GM12878 (cell line): Measurements from ENCODE around the gene LMAN1L. TPM values are rescaled to one million over a fixed set of nuclear protein-coding genes. Genes with fewer than 3 reads are reported as not detected.
A peak's percentile ranks its signal among the peaks of the same experiment; 100 is the strongest.

Source experiments
- ATAC-seq: fragments of 200-7000 bp; cut with Tn5 transposase; 3 replicates; pipeline ENCODE4 v1.9.1; 2020; ENCODE audit warnings: mild to moderate bottlenecking, moderate library complexity
- BruUV-seq: library from RNA; stranded (reverse); fragments of 400-500 nt; replicated peaks from 2 replicates; lab custom pipeline; 2021; lab: Mats Ljungman, UMichigan
- CTCF ChIA-PET: fragments of 300-600 bp; sonication (Branson Sonifier 250); formaldehyde crosslinking; extraction: SDS; loops from one replicate; lab custom pipeline; 2021; ENCODE audit warnings: inconsistent platforms; lab: Yijun Ruan, JAX
- POLR2A ChIA-PET: fragments of 350-600 bp; formaldehyde crosslinking; extraction: SDS; loops from one replicate; lab custom pipeline; 2021; ENCODE audit warnings: inconsistent platforms; lab: Charles Lee
- RAD21 ChIA-PET: fragments of 300-600 bp; sonication (Branson Sonifier 250); formaldehyde crosslinking; loops from one replicate; lab custom pipeline; 2023; ENCODE audit warnings: antibody characterized with exemption; ENCODE audit not compliant: unreplicated experiment; lab: Charles Lee
- SMC1A ChIA-PET: fragments of 300-600 bp; sonication (Branson Sonifier 250); formaldehyde crosslinking; loops from one replicate; lab custom pipeline; 2023; ENCODE audit not compliant: unreplicated experiment, uncharacterized antibody; lab: Charles Lee
- DNase-seq: peaks from one replicate; pipeline ENCODE4 v3.0.0-alpha.2; 2011; ENCODE audit warnings: low read depth, low spot score
- FAIRE-seq: peaks from 3 replicates; lab custom pipeline; 2011; peaks lifted over from hg19 to GRCh38; lab: Jason Lieb, UNC
- H2AFZ ChIP-seq: 2 replicates; pipeline ENCODE4 v1.6.0; 2011; ENCODE audit warnings: low read depth, low read length, control low read depth; ENCODE audit not compliant: control insufficient read depth
- H3K27ac ChIP-seq: 2 replicates; pipeline ENCODE4 v1.5.1; 2011; ENCODE audit warnings: control low read depth; ENCODE audit not compliant: control insufficient read depth, insufficient read depth
- H3K27me3 ChIP-seq, 2 experiments: replicated peaks in 1 of 2; 2 replicates each; pipeline versions ENCODE4 v1.6.0 to v1.6.1; 2011; ENCODE audit warnings: low read length in 1 of 2; ENCODE audit not compliant: control insufficient read depth in 2 of 2, insufficient read depth in 2 of 2
- H3K36me3 ChIP-seq, 2 experiments: 2 replicates each; pipeline ENCODE4 v1.5.1; 2011; ENCODE audit warnings: low read length in 1 of 2; ENCODE audit not compliant: control insufficient read depth in 2 of 2, insufficient read depth in 2 of 2
- H3K4me1 ChIP-seq: 2 replicates; pipeline ENCODE4 v1.6.1; 2011; ENCODE audit warnings: mild to moderate bottlenecking, low read length, moderate library complexity, mixed read lengths; ENCODE audit not compliant: control insufficient read depth, insufficient read depth
- H3K4me2 ChIP-seq: 2 replicates; pipeline ENCODE4 v1.6.0; 2011; ENCODE audit warnings: control low read depth; ENCODE audit not compliant: control insufficient read depth, insufficient read depth
- H3K4me3 ChIP-seq: fragments of 200-600 bp; sonication (generic); 2 replicates; pipeline ENCODE4 v1.5.1; 2016
- H3K79me2 ChIP-seq: 2 replicates; pipeline ENCODE4 v1.6.0; 2011; ENCODE audit warnings: low read length; ENCODE audit not compliant: control insufficient read depth, insufficient read depth
- H3K9ac ChIP-seq: 2 replicates; pipeline ENCODE4 v1.8.0; 2011; ENCODE audit warnings: low read length, control low read depth, mixed read lengths; ENCODE audit not compliant: control insufficient read depth, insufficient read depth
- H3K9me3 ChIP-seq: replicated peaks from 3 replicates; pipeline ENCODE4 v1.5.1; 2011; ENCODE audit warnings: mild to moderate bottlenecking, low read length; ENCODE audit not compliant: control insufficient read depth, insufficient read depth
- H4K20me1 ChIP-seq: 2 replicates; pipeline ENCODE4 v1.6.0; 2011; ENCODE audit not compliant: control insufficient read depth, insufficient read depth
- FOXM1 ChIP-seq: IDR thresholded peaks from 2 replicates; pipeline ENCODE4 v1.6.1; 2012; ENCODE audit warnings: low read depth, mild to moderate bottlenecking, inconsistent platforms, low read length, moderate library complexity
- GABPA ChIP-seq: IDR thresholded peaks from 2 replicates; pipeline ENCODE4 v1.6.1; 2014; ENCODE audit warnings: antibody characterized with exemption, low read depth, mild to moderate bottlenecking, inconsistent platforms
- HDGF ChIP-seq: fragments of 450-650 bp; IDR thresholded peaks from 2 replicates; pipeline ENCODE4 v1.6.1; 2016; ENCODE audit warnings: antibody characterized with exemption
- IKZF2 ChIP-seq, 2 experiments: fragments of 450-650 bp; IDR thresholded peaks; 2 replicates each; pipeline ENCODE4 v1.6.1; 2017; ENCODE audit warnings: mild to moderate bottlenecking in 2 of 2, moderate library complexity in 2 of 2
- IRF4 ChIP-seq: IDR thresholded peaks from 2 replicates; pipeline ENCODE4 v1.6.1; 2011; ENCODE audit warnings: low read depth, low read length
- MLLT1 ChIP-seq: fragments of 450-650 bp; IDR thresholded peaks from 2 replicates; pipeline ENCODE4 v1.6.1; 2016; ENCODE audit warnings: mild to moderate bottlenecking
- NR2C2 ChIP-seq: IDR thresholded peaks from 2 replicates; pipeline ENCODE4 v1.6.1; 2011; ENCODE audit warnings: borderline replicate concordance, low read depth; ENCODE audit not compliant: control insufficient read depth, insufficient read length
- NR2F1 ChIP-seq: fragments of 450-650 bp; conservative IDR thresholded peaks from 2 replicates; pipeline ENCODE4 v1.6.1; 2017; ENCODE audit warnings: mild to moderate bottlenecking
- PKNOX1 ChIP-seq: fragments of 450-650 bp; IDR thresholded peaks from 2 replicates; pipeline ENCODE4 v1.6.1; 2016; ENCODE audit warnings: mild to moderate bottlenecking
- POLR2AphosphoS5 ChIP-seq: IDR thresholded peaks from 2 replicates; pipeline ENCODE4 v1.6.1; 2011; ENCODE audit warnings: mild to moderate bottlenecking, low read length, inconsistent platforms
- RB1 ChIP-seq: fragments of 450-650 bp; formaldehyde crosslinking; IDR thresholded peaks from 2 replicates; pipeline ENCODE4 v1.6.1; 2017; ENCODE audit warnings: mild to moderate bottlenecking, borderline replicate concordance
- SMAD1 ChIP-seq: fragments of 450-650 bp; IDR thresholded peaks from 2 replicates; pipeline ENCODE4 v1.6.1; 2018; ENCODE audit warnings: mild to moderate bottlenecking, low read depth; ENCODE audit not compliant: partially characterized antibody
- SMARCA5 ChIP-seq: fragments of 450-650 bp; IDR thresholded peaks from 2 replicates; pipeline ENCODE4 v1.6.1; 2017; ENCODE audit warnings: mild to moderate bottlenecking
- SRF ChIP-seq, 2 experiments: IDR thresholded peaks; 2 replicates each; pipeline ENCODE4 v1.6.1; 2011; ENCODE audit warnings: low read depth in 2 of 2, low read length in 2 of 2, mild to moderate bottlenecking in 1 of 2, moderate library complexity in 1 of 2
- STAT1 ChIP-seq: fragments of 450-650 bp; conservative IDR thresholded peaks from 2 replicates; pipeline ENCODE4 v1.6.1; 2014; ENCODE audit warnings: antibody characterized with exemption, mild to moderate bottlenecking
- WGBS: methylation state at CpG from one replicate; pipeline ENCODE4 v1.1.6; 2016; ENCODE audit warnings: low lambda C conversion rate; ENCODE audit not compliant: insufficient replicate concordance, insufficient coverage; ENCODE audit errors: missing lambda C conversion rate; 5-methylcytosine and 5-hydroxymethylcytosine counted together
- in situ Hi-C: fragments of 300-500 bp; cut with MboI; formaldehyde crosslinking; loops from 9 replicates; pipeline ENCODE4 v1.14.3; 2018; ENCODE audit warnings: mixed read lengths
- intact Hi-C: fragments of 100-400 bp; cut with micrococcal nuclease; formaldehyde crosslinking; loops from one replicate; pipeline ENCODE4 v1.14.2; 2022; ENCODE audit not compliant: unreplicated experiment
- polyA plus RNA-seq, 11 experiments: library from polyadenylated mRNA; depleted of rRNA in 4 of 11; unstranded in 6 of 11; stranded (reverse) in 5 of 11; fragments of >200 nt; fragmentation: Nextera tagmentation in 4 of 11; fragmentation: Illumina TruSeq in 1 of 11; extraction: Ambion mirVana in 4 of 11; extraction: Trizol in 1 of 11; gene quantifications; 1 replicate in 1 of 11; 2 replicates in 10 of 11; pipeline versions ENCODE4 v1.2.1 to v1.2.3, GENCODE V29; 2011 to 2016; ENCODE audit warnings: inconsistent platforms in 2 of 11, missing spikeins in 2 of 11, low read depth in 1 of 11
- total RNA-seq, 4 experiments: library from RNA; depleted of rRNA in 3 of 4; stranded (reverse); fragments of >200 nt in 3 of 4; fragmentation: Illumina TruSeq in 1 of 4; extraction: Trizol in 1 of 4; gene quantifications; 2 replicates each; pipeline versions ENCODE4 v1.2.1 to v1.2.3, GENCODE V29; 2013 to 2021
- TF ChIP-seq, protein P1 (sequence below): fragments of 450-650 bp; formaldehyde crosslinking; IDR thresholded peaks from 2 replicates; pipeline ENCODE4 v1.5.0; 2022; ENCODE audit warnings: mild to moderate bottlenecking, missing genetic modification characterization

Gene LMAN1L
- total and polyA plus RNA-seq, 10 of the 15 experiments (the other 5 are each of a cell fraction or from before 2014, with no cell fraction given): not detected

GRCh38 chr15:74789741-74790079, 22.9 kb upstream of the LMAN1L start:
- H3K36me3 ChIP-seq: peaks cover 9 to 12% of the 10 kb centered on the region in 2 experiments; a peak in 3 of 4 replicates
- H3K9ac ChIP-seq: peak overlapping the region; percentile 82
- peak overlapping the region; percentile 96 for H3K27ac ChIP-seq
- TF ChIP-seq GABPA (no peak), SMAD1 (peak; percentile 22), POLR2AphosphoS5 (peak; percentile 34; the same call in 1 of the 2 replicates), FOXM1 (no peak), NR2F1 (no peak), MLLT1 (peak; percentile 38; the same call in 1 of the 2 replicates), IKZF2 (IDR thresholded peaks at IDR 0.05) (no peak), NR2C2 (no peak), RB1 (no peak), STAT1 (no peak), IRF4 (no peak), HDGF (peak; percentile 67; the same call in 1 of the 2 replicates), SMARCA5 (peak; percentile 36; the same call in 1 of the 2 replicates), SRF (IDR thresholded peaks at IDR 0.05; ENCODE audit: low read depth in 2 of 2, low read length in 2 of 2) (0 out of 4 replicates have a peak, but pooled peaks of 1 of the 2 experiments have one; percentile 41), PKNOX1 (no peak)
- TF ChIP-seq, protein P1, sequence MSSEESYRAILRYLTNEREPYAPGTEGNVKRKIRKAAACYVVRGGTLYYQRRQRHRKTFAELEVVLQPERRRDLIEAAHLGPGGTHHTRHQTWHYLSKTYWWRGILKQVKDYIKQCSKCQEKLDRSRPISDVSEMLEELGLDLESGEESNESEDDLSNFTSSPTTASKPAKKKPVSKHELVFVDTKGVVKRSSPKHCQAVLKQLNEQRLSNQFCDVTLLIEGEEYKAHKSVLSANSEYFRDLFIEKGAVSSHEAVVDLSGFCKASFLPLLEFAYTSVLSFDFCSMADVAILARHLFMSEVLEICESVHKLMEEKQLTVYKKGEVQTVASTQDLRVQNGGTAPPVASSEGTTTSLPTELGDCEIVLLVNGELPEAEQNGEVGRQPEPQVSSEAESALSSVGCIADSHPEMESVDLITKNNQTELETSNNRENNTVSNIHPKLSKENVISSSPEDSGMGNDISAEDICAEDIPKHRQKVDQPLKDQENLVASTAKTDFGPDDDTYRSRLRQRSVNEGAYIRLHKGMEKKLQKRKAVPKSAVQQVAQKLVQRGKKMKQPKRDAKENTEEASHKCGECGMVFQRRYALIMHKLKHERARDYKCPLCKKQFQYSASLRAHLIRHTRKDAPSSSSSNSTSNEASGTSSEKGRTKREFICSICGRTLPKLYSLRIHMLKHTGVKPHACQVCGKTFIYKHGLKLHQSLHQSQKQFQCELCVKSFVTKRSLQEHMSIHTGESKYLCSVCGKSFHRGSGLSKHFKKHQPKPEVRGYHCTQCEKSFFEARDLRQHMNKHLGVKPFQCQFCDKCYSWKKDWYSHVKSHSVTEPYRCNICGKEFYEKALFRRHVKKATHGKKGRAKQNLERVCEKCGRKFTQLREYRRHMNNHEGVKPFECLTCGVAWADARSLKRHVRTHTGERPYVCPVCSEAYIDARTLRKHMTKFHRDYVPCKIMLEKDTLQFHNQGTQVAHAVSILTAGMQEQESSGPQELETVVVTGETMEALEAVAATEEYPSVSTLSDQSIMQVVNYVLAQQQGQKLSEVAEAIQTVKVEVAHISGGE (CRISPR knock-in tag): no peak
- no peak for FAIRE-seq
- peak overlapping the region; percentile 67 for H3K4me2 ChIP-seq
- H3K79me2 ChIP-seq: peaks cover 91% of the 10 kb centered on the region
- no TSS peak for BruUV-seq
- H3K4me3 ChIP-seq: peak overlapping the region; percentile 77
- H3K9me3 ChIP-seq: no peaks in the 10 kb centered on the region
- no peaks in the 10 kb centered on the region for H3K27me3 ChIP-seq
- no peak for ATAC-seq
- no peak for DNase-seq
- no peak overlapping the region for H2AFZ ChIP-seq
- WGBS: 2% methylated on average over 3 of the region's 3 CpGs
- ChIA-PET SMC1A (interaction anchor here (0.7 to 15.7 kb wide), 4 partner anchors 8 to 95 kb away, joined by 3 to 811 read pairs (median 39); partner anchors contain the start of gene CSK), RAD21 (interaction anchor here (1.0 to 25.2 kb wide), 4 partner anchors 0 to 386 kb away, joined by 4 to 1186 read pairs (median 596); partner anchors contain the start of gene CSK), CTCF (interaction anchor here (0.5 to 25.9 kb wide), 7 partner anchors 8 to 812 kb away, joined by 3 to 1288 read pairs (median 4); partner anchors contain the start of gene CSK), POLR2A (interaction anchor here (1.3 to 14.2 kb wide), 3 partner anchors 10 to 387 kb away, joined by 5 to 602 read pairs (median 6); partner anchors contain the start of gene CSK)
- intact Hi-C loops (loop anchor here (1.0 to 5.0 kb wide), 3 partner anchors 11 to 317 kb away; partner anchors contain the start of gene ARID3B), in situ Hi-C loops (no loop called here)
- peaks cover 69% of the 10 kb centered on the region for H3K4me1 ChIP-seq
- no peaks in the 10 kb centered on the region for H4K20me1 ChIP-seq
